ENCODE measurements around the gene SYP. TPM values are rescaled to one million over a fixed set of nuclear protein-coding genes. Genes with fewer than 3 reads are reported as not detected.
A peak's percentile ranks its signal among the peaks of the same experiment; 100 is the strongest.

Gene SYP
- total and polyA plus RNA-seq, 9 of the 15 experiments (the other 6 are each of a cell fraction or from before 2014, with no cell fraction given), result 0.48 to 5.1 (median 2.6) TPM

GRCh38 chrX:49220100-49220499, 20.1 kb upstream of the SYP start:
- Histone ChIP-seq H3K27ac (ENCODE audit: extremely low read depth, low read depth, low read length) (no peak overlapping the region), H3K9ac (ENCODE audit: insufficient read depth in 1 of 2, low read depth in 2 of 2, low read length in 2 of 2) (no peak overlapping the region), H4K20me1 (replicated peaks; ENCODE audit: control insufficient read depth, insufficient read depth, low read length) (no peaks in the 10 kb centered on the region), H3K9me3 (replicated peaks; ENCODE audit: control insufficient read depth, insufficient read depth, low read depth, low read length) (no peaks in the 10 kb centered on the region), H3K4me1 (replicated peaks in 1 of 2; ENCODE audit: control insufficient read depth in 2 of 2, insufficient read depth in 2 of 2, low read length in 2 of 2) (no peaks in the 10 kb centered on the region; a peak in 1 of 5 replicates), H3K79me2 (ENCODE audit: control insufficient read depth, insufficient read depth, low read length) (no peaks in the 10 kb centered on the region), H3K4me3 (no peak overlapping the region), H3K4me2 (ENCODE audit: insufficient read depth, low read length) (no peak overlapping the region), H3K9me1 (ENCODE audit: control insufficient read depth, insufficient read depth, low read length) (no peaks in the 10 kb centered on the region), H3K36me3 (ENCODE audit: control insufficient read depth, insufficient read depth, low read length) (no peaks in the 10 kb centered on the region), H2AFZ (ENCODE audit: low read depth, low read length) (no peak overlapping the region), H3K27me3 (ENCODE audit: control insufficient read depth in 2 of 2, insufficient read depth in 2 of 2, low read length in 2 of 2) (peaks cover 3 to 26% of the 10 kb centered on the region in 2 experiments; a peak in 3 of 5 replicates)
- no TSS peak for BruUV-seq (replicated peaks)
- no peak for FAIRE-seq
- in situ Hi-C loops (cut with MboI), result no loop called here
- intact Hi-C loops (cut with micrococcal nuclease), result no loop called here
- no peak for ATAC-seq
- peak; percentile 84 for TF ChIP-seq ZNF121 (CRISPR knock-in tag; conservative IDR thresholded peaks at IDR 0.05)
- TF ChIP-seq SRF (CRISPR knock-in tag; IDR thresholded peaks at IDR 0.05), result no peak
- CTCF ChIA-PET (ENCODE audit: low intra/inter-chr PET ratio), result no interaction called here
- no peak for DNase-seq (ENCODE audit: extremely low read depth in 1 of 4, low spot score in 3 of 4)
- POLR2A ChIA-PET, result no interaction called here

GRCh38 chrX:49214996-49215526, 15.1 kb upstream of the SYP start:
- Histone ChIP-seq H3K9me3 (replicated peaks; ENCODE audit: control insufficient read depth, insufficient read depth, low read depth, low read length) (no peaks in the 10 kb centered on the region), H2AFZ (ENCODE audit: low read depth, low read length) (no peak overlapping the region), H4K20me1 (replicated peaks; ENCODE audit: control insufficient read depth, insufficient read depth, low read length) (no peaks in the 10 kb centered on the region), H3K4me2 (ENCODE audit: insufficient read depth, low read length) (no peak overlapping the region), H3K4me1 (replicated peaks in 1 of 2; ENCODE audit: control insufficient read depth in 2 of 2, insufficient read depth in 2 of 2, low read length in 2 of 2) (no peaks in the 10 kb centered on the region; a peak in 2 of 5 replicates), H3K9me1 (ENCODE audit: control insufficient read depth, insufficient read depth, low read length) (no peaks in the 10 kb centered on the region), H3K79me2 (ENCODE audit: control insufficient read depth, insufficient read depth, low read length) (no peaks in the 10 kb centered on the region), H3K4me3 (no peak overlapping the region), H3K36me3 (ENCODE audit: control insufficient read depth, insufficient read depth, low read length) (no peaks in the 10 kb centered on the region), H3K27me3 (ENCODE audit: control insufficient read depth in 2 of 2, insufficient read depth in 2 of 2, low read length in 2 of 2) (peaks cover 3 to 19% of the 10 kb centered on the region in 2 experiments; a peak in 3 of 5 replicates), H3K27ac (ENCODE audit: extremely low read depth, low read depth, low read length) (no peak overlapping the region), H3K9ac (ENCODE audit: insufficient read depth in 1 of 2, low read depth in 2 of 2, low read length in 2 of 2) (no peak overlapping the region)
- no peak for FAIRE-seq
- WGBS (ENCODE audit: insufficient coverage, low coverage, missing lambda C conversion rate), result 13% methylated on average over 8 of the region's 14 CpGs
- CTCF ChIA-PET (ENCODE audit: low intra/inter-chr PET ratio), result no interaction called here
- no TSS peak for BruUV-seq (replicated peaks)
- ATAC-seq, result no peak
- TF ChIP-seq NR2C1 (IDR thresholded peaks at IDR 0.05) (peak; percentile 54; the same call in 1 of the 2 replicates), NR2C1 (tag; IDR thresholded peaks at IDR 0.05) (peak; percentile 62), ARID3B (CRISPR knock-in tag; IDR thresholded peaks at IDR 0.05; ENCODE audit: borderline replicate concordance) (no peak)
- in situ Hi-C loops (cut with MboI), result no loop called here
- intact Hi-C loops (cut with micrococcal nuclease), result no loop called here
- no peak for DNase-seq (ENCODE audit: extremely low read depth in 1 of 4, low spot score in 3 of 4)
- POLR2A ChIA-PET, result interaction anchor here (1.4 kb wide), 1 partner anchor 13 kb away, joined by 3 read pairs; no protein-coding TSS in a partner anchor
